GM18520 (cell line): Measurements from ENCODE around the gene SPNS2.

Experiments
- ATAC-seq: cut with Tn5 transposase; IDR thresholded peaks from one replicate; pipeline ENCODE4 v1.9.1; 2021; ENCODE audit not compliant: unreplicated experiment

Gene SPNS2

DNA sequence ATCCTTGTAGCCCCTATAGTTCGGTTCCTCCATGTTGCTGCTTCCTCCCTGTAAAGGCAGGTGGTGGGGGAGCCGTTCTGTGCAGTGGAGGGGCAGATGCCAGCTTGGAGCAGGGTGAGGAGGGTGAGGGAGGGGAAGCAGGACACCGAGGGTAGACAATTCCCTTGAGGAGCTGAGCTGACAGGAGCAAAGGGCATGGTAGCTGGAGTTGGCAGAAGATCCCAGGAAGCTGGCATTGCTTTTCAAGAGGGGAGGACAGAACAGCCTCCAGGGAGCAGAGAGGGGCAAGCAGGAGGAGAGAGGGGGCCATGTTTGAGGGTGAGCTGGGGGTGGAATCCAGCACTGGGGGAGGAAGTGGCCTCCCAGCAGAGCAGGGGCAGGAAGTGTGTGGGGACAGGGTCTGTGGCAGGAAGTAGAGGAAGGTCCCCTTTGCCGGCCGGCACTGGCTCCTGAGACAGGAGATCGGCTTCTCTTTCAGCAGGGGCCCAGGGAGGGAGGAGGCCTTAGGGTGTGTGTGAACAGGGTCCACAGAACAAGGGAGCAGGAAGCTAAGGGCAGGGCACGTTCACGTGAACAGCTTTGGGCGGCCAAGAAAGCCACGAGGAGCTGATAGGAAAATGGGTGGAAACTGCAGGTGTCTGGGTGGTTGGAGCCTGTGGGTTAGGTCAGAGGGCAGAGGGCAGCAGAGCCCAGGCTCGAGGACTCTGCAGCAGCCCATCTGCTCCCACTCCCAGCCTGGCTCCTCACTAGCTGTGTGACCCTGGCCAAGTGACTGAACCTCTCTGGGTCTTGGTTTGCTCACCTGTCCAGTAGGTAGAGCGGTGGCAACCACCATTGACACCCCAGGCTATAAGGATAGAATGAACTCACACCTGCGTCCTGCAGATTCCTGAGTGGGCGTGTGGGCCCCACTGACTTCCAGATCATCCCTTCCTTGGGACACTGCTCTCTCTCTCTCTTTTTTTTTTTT is 17.5 kb upstream of the SPNS2 start:
- ATAC-seq: no peak

DNA sequence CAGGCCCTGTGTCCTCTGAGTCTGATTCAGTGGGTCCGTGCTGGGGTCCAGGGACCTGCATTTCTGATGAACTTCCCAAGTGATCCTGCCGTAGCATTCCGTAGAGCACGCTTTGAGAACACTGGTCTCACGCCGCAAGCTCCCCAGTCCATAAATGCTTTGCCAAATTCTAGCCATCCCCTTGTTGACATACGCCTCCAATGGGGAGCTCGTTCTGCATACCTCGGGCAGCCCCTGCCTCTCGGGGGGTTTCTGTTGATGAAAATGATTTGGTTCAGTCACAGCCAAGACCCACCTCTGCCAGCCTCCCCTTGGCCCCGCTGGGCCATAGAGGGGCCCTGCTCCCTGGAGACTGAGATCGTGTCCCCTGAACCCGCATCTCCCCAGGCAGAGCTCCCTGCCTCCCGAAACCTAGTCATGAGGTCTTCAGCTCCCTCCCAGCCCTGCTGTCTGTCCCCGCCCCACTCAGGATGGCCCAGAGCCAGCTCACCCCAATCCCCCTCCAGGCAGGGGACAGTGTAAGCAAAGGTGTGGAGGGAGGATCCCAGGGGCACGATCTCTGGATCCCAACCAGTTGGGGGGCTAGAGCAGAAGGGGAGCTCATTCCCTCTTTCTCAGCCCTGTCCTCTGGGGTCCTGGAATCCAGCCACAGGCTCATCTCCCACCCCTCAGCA is 16.2 kb upstream of the SPNS2 start:
- no peak for ATAC-seq

DNA sequence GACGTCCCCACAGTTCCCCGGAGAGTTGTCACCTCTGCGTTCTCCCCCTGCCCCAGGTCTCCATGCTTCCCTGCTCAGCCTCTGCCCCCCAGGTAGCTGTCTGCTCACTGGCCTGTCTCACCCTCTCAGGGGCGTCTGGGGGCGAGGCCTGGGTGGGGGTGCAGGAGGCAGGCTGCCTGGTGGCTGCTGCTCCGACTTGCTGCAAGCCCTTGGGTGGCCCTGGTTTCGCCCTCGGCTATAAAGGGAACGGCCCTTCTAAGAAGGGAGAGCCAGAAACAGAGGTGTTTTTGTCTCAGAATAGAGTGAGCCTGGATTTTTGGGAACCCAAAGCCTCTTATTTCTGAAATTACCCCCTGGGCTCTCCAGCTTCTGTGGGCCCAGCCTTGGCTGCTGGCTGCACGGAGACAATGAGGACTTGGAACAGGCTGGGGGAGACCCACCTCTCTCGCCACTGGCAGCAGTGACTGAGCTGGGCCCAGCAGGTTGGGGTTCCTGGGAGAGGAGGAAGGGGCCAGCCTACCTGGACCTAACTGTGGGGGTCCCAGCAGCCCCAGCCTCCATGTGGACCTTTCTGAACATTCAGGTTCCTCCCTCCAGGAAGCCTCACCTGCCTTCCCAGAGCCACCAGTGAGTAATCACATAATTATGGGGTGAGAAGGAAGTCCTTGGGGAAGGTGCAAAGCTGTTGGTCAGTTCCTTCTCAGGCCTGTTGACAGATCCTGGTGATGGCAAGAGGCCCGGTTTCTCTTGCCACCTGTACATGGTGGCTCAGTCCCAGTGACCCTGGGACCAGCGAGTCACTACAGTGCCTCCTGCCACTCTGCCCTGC is 15.5 kb upstream of the SPNS2 start:
- ATAC-seq: no peak

DNA sequence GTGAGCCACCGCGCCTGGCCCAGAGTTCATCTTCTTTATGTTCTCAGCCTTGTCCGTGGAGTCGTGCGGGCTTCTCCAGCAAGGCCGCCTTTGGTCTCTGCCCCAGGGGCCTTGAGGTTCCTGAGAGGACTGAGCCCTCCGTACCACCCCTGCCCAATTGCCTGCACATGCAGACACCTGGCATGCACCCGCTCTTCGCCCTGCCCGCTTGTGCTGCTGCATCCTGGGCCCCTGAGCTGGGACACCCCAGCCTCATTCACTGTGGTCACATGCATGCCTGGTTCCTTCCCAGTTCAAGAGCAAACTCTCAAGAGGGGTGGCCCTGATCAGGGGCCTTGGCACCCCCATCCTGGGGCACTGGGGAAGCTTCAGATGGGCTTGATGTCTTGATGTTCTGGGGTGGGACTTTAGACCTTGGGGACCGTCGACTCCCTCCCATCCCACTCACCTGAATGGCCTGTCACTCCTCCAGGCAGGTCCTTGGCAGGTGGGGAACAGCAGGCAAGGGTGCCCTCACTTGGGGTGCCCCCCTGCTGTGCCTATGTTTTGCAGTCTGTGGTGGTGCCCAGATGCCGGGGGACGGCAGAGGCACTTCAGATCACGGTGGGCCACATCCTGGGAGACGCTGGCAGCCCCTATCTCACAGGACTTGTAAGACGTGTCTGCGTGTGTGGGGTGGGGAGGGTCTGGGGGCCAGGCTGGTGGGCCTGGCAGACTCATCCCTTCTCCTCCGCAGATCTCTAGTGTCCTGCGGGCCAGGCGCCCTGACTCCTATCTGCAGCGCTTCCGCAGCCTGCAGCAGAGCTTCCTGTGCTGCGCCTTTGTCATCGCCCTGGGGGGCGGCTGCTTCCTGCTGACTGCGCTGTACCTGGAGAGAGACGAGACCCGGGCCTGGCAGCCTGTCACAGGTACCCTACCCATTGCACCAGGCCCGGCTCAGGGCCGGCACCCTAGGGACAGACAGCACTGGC is 12.7 kb upstream of the SPNS2 start:
- ATAC-seq: no peak

DNA sequence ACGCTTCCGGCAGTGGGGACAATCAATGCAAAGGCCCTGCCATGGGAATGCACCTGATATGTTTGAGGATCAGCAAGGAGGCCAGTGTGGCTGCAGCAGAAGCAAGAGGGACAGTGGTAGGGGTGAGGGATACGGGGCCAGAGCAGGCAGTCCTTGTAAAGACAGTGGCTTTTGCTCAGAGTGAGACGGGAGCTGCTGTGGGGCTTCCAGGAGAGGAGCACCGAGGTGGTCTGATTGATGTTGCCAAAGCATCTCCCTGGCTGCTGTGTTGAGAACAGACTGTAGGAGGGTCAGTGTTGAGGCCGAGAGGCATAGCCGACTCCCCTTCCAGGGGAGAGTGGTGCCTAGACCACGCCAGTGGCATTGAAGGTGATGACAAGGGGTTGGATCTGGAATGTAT is 11.4 kb upstream of the SPNS2 start:
- no peak for ATAC-seq

DNA sequence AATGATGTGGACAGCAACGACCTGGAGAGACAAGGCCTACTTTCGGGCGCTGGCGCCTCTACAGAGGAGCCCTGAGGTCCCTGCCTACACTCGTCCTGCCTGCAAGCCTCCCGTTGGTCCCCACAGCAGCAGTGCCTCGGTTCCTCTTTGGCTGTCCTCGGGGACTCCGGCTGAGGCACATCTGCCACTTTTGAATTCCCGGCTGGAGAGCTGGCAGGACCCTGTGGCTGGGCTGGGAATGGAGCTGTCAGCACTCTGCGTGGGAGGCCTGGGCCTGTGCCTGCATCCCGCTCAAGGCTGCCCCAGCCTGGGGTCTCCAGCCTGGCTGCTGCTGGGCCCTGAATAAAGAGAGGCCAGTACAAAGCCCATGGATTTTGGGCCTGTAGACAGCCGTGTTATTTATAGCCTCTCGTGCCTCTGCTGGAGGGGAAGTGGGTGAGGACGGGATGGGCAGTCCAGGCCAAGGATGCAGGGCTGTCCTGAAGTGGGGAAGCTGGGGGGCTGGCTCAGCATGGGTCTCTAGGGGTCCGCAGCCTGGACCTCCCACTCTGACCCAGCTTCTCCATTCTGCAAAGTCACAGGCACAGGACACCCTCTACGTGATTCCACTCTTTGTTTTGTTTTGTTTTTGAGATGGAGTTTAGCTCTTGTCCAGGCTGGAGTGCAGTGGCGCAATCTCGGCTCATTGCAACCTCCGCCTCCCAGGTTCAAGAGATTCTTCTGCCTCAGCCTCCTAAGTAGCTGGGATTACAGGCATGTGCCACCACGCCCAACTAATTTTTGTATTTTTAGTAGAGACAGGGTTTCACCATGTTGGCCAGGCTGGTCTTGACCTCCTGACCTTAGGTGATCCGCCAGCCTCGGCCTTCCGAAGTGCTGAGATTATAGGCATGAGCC is 10.6 kb upstream of the SPNS2 start:
- no peak for ATAC-seq

DNA sequence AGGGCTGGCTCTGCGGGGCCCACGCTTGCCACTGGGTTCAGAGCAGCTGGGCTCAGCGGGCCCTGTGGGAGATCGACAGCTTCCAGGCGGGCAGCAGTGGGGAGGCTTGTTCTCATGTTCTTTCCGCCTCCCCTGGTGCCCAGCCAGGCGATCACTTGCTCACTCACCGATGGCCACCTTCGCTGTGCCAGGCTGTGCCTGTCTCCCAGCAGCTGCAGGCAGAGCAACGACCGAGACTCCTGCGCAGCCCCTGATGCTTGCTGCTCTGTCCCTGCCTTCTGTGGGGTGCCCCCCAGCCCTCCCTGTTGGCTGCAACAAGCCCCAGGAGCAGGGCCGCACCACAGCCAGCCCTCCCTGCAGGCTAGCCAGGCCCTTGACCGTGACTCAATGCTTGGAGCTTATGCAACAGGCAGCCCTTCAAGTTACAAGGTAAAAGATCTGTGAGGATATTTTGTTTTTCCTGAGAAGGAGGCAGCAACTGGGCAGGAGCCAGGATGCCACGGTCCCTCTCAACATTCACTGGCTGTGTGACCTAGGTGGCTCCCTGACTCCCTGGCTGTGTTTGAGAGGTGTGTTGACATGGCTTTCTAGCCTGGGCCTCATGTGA is 9.6 kb upstream of the SPNS2 start:
- ATAC-seq: no peak

DNA sequence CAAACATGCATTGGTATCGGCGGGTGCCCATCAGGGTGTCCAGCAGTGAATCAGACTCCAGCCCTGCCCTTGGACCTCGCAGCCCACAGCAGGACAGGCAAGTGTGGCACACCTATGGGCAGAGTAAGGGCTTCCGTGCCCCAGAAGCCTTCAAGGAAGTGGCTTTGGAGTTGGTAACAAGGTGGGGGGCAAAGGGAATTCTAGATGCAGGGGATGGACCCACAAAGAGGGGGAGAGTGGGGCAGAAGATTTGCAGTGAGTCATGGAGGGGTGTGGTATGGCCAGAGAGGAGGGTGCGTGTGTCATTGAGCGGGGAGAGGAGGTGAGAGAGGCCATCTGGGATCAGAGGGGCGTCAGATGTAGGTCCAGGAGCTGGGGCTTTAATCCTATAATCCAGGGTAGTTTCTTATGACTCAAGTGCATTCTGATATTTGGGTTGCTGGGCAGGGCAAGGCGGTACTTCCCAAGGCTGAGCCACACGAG is 8.5 kb upstream of the SPNS2 start:
- ATAC-seq: no peak

DNA sequence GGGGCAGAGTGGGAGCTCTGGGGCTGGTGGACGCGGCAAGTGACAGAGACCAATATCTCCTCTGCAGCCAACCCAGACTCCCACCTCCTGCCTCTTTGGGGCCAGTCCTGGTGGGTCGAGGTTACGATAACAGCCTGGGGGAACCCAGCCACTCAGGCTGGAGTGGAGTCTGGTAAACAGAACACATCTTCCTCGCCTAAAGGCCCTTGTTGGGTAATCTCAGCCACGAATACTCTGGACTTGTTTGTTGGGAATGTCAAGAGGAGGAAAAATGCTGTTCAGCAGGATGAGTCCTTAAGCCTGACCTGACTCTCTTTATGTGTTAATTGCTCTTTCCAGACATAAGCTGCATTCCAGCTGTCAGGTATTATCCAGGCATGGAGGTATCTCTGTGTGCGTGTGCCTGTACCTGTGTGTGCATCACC is 8.0 kb upstream of the SPNS2 start:
- ATAC-seq: no peak

DNA sequence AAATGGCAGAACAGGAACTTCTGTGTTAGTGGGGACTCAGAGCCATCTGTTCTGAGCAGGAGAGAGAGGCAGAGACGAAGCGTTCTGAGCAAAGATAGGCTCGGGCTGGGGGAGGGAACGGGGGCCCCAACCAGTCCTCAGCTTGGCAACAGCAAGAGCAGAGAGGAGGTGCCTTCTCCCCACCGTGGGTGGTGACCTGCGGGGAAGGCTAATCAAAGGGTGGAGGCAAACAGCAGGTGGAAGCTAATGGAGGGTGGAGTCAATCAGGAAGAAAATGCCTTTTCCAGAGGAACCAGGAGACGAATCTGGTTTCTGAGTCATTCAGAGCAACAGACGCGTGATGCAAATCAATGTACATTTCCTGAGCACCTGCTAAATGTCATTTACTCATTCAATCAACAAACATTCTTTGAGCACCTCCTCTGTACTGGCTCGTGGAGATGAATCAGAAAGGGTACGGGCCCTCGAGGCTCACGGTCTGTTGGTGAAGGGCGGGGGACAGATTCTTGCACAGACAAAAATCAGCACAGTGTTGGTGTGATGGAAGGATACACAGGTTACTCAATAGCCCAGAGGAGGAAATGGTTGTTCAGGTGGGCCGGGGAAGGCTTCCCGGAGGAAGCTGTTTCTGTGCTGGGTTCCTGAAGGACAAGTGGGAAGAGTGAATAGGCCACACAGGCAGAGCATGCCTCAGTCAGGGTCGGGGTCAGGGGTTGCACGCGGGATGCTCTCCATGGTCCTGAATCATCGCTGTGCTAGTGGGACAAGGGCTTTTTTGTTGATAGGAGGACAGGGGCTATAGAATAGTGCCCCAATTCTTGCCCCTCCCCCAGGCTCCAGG is 5.7 kb upstream of the SPNS2 start:
- no peak for ATAC-seq

DNA sequence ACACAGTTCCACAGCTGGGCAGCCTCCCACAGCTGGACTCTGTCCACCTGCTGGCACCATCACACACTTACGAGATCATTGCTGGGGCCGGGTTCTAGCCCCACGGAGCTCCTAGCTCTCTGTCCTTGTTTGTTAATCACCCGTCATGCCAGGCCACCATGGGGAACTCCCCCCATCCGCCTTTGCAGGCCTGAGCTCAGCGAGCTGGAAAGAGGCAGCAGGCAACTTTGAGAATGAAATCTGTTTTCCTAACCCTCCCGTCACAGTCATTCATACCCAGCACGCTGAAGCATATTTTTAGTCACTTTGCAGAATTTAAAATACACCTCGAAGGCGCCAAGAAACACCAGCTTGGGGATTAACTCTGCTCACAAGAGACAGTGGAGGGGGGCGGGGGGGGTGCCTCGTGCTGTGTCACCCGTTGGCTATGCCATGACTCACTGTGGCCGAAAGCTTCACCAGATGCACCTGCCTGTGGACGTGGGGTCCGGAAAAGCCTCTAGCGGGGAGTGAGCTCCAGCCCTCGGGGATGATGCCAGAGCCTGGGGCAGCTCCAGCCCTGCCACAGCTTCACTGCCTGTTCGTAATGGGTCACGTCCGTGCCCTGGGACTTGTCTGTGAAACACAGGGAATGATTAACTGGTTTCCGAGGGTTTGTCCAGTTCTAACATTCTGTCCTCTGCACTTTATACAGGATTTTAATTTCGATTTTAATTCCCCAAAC is 1.4 kb upstream of the SPNS2 start:
- ATAC-seq: no peak

DNA sequence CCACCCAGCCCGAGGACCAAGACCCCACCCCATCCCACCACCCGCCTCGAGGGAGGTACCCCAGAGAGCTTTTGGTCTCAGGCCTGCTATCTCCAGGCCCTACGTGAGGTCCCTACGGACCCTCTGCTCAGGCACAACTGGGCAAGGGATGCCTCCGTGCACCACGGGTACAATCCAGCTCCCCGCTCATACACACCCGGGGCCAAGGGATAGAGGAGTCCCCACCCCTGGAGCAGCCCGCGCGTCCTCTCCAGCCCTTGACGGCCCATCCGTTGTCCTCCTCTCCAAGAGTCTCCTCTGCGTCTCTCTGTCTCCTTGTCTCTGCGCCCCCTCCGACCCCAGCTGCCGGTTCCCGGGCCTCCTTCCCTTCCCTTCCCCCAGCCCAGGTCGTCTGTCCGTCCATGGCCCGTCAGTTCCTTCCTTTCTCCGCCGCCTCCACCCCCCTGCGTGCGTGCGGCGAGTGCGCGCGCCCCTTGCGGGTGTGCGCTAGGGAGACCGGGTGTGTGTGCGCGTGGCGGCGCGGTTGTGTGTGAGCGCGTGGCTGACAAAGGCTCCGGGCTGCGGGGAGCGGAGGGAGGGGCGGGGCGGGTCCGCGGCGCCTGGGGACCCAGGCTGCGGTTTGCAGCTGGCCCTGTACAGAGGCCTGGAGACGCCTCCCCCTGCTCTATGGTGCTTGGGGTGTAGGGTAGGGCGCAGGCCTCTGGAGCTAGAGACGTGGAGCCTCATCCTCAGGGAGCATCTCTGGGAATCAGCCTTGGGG is 930 bp downstream of the SPNS2 start:
- ATAC-seq: no peak

DNA sequence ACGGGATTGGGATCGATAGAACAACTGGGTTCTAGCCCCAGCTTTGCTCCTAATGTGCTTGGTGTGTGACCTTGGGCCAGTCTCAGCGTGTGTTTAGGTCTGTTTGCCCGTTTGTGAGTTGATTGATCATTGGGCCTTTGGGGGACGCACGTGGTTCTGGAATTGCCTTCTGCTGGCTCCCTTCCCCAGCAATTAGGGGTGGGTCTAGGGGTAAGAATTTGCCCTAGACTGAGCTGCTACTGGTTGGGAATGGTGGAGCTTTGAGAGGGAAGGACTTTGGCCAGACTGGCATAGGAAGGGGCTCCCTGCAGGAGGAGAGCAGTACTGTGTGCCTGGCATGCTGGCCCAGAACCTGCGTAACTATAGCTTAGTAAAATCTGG is 1.5 kb downstream of the SPNS2 start:
- no peak for ATAC-seq

DNA sequence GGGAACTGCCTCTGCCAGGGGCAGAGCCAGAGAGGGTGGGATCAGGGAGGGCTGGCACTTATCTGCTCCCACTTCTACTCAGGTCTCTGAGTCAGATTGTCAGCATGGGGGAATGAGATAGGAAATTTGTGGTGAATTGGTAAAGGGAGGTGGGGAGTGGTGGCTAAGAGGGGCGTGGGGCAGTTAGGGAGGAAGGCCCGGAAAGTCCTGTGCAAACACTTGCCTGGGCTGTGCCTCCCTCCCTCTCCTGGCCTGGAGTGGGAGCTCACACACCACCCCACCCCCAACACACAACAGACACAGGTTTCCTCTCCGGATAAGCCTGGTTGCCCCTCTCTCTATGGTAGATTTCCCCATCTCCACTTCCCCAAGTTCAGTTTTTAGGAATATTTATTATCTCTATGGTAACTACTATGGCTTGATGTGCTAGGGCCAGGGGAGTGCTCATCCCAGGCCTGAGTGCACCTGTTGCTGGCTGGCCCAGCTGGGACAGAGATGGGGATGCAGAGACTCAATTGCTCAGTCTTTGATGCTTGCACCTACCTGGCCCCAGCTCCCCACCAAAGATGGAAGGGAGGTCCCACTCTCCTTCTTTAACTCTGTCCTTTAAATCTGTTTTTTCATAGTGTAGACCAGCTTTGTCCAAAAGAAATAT is 2.7 kb downstream of the SPNS2 start:
- ATAC-seq: no peak

DNA sequence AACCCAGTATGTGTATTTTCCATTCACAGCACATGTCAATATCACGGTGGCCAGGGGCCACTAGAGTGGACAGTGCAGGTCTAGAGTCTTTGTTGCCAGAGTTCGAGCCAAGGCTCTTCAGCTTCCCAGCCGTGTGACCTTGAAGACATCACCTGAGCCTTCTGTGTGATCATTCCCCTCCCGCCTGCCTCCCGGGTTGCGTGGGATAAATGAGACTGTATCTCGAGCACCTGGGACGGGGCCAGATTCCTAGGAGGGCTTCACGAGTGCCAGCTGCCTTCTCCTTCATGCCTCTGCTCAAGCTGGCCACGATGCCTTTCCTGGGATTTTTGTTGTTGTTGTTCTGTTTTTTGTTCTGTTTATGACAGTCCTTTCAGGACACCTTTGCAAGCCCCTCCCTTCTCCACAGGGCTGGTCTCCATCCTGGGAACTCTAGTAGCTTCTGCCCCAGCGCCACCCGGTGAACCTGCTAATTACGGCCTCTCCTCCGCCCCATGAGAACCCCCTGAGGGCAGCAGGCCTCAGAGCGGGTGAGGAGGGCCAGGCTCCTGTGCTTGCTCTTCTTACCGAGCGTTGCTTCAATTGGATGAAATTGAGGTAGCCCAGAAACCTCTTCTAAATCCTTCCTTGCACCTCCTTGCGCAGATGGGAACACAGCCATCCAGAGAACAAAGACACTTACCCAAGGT is 3.9 kb downstream of the SPNS2 start:
- ATAC-seq: no peak
